ENCODE data around the gene CARD10. TPM values are rescaled to one million over a fixed set of nuclear protein-coding genes. Genes with fewer than 3 reads are reported as not detected.

Gene CARD10
- total and polyA plus RNA-seq, 4 donors = 6.8 to 16.3 (median 10.2) TPM

GRCh38 chr22:37460684-37461083 lies 58.5 kb downstream of the CARD10 start:
- Histone ChIP-seq H3K9ac (ENCODE audit: insufficient read depth in 1 of 2, low read length in 2 of 2) (no peak overlapping the region), H3K4me1 (ENCODE audit: control insufficient read depth in 5 of 5, insufficient read depth in 5 of 5, low read length in 5 of 5) (peaks cover 0 to 1% (median 0%) of the 10 kb centered on the region in 5 donors), H3K27ac (ENCODE audit: low read depth in 1 of 2, low read length in 1 of 2) (no peak overlapping the region), H3K36me3 (ENCODE audit: control insufficient read depth in 4 of 4, insufficient read depth in 4 of 4, low read length in 4 of 4) (no peaks in the 10 kb centered on the region), H3K27me3 (ENCODE audit: control insufficient read depth in 3 of 3, insufficient read depth in 3 of 3, low read length in 2 of 3) (peaks cover 0 to 6% (median 0%) of the 10 kb centered on the region in 3 donors), H3K4me3 (no peak overlapping the region), H3K9me3 (ENCODE audit: control insufficient read depth in 4 of 4, insufficient read depth in 3 of 4, low read length in 3 of 4) (no peaks in the 10 kb centered on the region)
- DNase-seq (no peak), ATAC-seq (ENCODE audit: insufficient read depth, low FRiP score) (no peak)
- WGBS, 2 donors = 90 to 98% methylated on average over 3 of the region's 3 CpGs
- TF ChIP-seq, protein P1, sequence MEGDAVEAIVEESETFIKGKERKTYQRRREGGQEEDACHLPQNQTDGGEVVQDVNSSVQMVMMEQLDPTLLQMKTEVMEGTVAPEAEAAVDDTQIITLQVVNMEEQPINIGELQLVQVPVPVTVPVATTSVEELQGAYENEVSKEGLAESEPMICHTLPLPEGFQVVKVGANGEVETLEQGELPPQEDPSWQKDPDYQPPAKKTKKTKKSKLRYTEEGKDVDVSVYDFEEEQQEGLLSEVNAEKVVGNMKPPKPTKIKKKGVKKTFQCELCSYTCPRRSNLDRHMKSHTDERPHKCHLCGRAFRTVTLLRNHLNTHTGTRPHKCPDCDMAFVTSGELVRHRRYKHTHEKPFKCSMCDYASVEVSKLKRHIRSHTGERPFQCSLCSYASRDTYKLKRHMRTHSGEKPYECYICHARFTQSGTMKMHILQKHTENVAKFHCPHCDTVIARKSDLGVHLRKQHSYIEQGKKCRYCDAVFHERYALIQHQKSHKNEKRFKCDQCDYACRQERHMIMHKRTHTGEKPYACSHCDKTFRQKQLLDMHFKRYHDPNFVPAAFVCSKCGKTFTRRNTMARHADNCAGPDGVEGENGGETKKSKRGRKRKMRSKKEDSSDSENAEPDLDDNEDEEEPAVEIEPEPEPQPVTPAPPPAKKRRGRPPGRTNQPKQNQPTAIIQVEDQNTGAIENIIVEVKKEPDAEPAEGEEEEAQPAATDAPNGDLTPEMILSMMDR (IDR thresholded peaks at IDR 0.05; ENCODE audit: control extremely low read depth, extremely low read depth) = no peak

- ATAC-seq (ENCODE audit: insufficient read depth, low FRiP score) (no peak), DNase-seq (no peak)
- peaks cover 0 to 6% (median 0%) of the 10 kb centered on the region in 3 donors for H3K27me3 ChIP-seq (ENCODE audit: control insufficient read depth in 3 of 3, insufficient read depth in 3 of 3, low read length in 2 of 3)
- H3K9ac ChIP-seq (ENCODE audit: insufficient read depth in 1 of 2, low read length in 2 of 2) = no peak overlapping the region
- H3K27ac ChIP-seq (ENCODE audit: low read depth in 1 of 2, low read length in 1 of 2) = no peak overlapping the region
- 71 to 82% methylated on average over 9 of the region's 9 CpGs for WGBS, 2 donors
- no peak overlapping the region for H3K4me3 ChIP-seq
- no peaks in the 10 kb centered on the region for H3K9me3 ChIP-seq (ENCODE audit: control insufficient read depth in 4 of 4, insufficient read depth in 3 of 4, low read length in 3 of 4)
- H3K36me3 ChIP-seq (ENCODE audit: control insufficient read depth in 4 of 4, insufficient read depth in 4 of 4, low read length in 4 of 4) = no peaks in the 10 kb centered on the region
- H3K4me1 ChIP-seq (ENCODE audit: control insufficient read depth in 5 of 5, insufficient read depth in 5 of 5, low read length in 5 of 5) = peaks cover 0 to 6% (median 0%) of the 10 kb centered on the region in 5 donors
- TF ChIP-seq, protein P1 (IDR thresholded peaks at IDR 0.05; ENCODE audit: control extremely low read depth, extremely low read depth) = no peak
Measured at GRCh38 chr22:37459206-37459605, 60.0 kb downstream of the CARD10 start.

DNA sequence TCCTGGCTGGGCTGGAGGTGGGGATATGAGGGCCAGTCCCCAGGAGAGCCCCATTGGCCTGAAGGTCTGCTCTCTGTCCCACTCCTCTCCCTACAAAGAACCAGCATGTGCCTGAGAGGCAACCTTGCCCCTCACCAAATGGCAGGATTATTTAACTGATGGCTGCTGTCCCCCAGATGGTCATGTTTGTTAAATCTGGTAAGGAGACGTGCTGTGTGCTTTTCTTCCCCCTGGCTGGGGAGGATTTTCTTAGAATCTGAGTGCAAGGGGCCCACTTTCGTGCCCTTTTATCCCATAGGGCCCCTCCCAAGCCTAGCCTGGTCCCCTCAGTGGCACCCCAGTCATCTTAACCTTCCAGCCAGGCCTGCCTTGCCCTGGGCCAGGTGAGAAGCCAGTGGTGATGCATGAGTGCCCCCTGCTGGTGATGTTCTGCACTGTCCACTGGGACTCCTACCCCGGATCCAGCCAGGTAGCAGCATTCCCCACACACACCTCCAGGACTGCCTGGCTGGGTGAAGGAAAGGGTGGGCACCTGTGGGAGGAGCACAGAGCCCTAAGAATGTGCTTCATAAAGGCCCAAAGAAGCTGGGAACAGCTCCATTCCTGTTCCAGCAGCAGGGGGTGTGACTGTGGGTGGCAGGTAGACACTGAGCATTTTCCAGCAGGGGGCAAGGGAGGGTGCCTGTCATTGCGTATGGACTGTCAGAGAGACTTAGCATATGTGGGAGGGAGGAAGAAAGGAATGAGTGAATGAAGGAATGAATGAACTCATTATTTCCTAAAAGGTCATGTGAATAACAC lies 61.9 kb downstream of the CARD10 start:
- WGBS, 2 donors = 47 to 50% methylated on average over 4 of the region's 4 CpGs
- peaks cover 0 to 6% (median 0%) of the 10 kb centered on the region in 3 donors for H3K27me3 ChIP-seq (ENCODE audit: control insufficient read depth in 3 of 3, insufficient read depth in 3 of 3, low read length in 2 of 3)
- DNase-seq (peak; percentile 43 to 74 (median 50)), ATAC-seq (ENCODE audit: insufficient read depth, low FRiP score) (peak; percentile 45)
- H3K4me1 ChIP-seq (ENCODE audit: control insufficient read depth in 5 of 5, insufficient read depth in 5 of 5, low read length in 5 of 5) = peaks cover 0 to 6% (median 0%) of the 10 kb centered on the region in 5 donors
- H3K9me3 ChIP-seq (ENCODE audit: control insufficient read depth in 4 of 4, insufficient read depth in 3 of 4, low read length in 3 of 4) = no peaks in the 10 kb centered on the region
- H3K9ac ChIP-seq (ENCODE audit: insufficient read depth in 1 of 2, low read length in 2 of 2) = no peak overlapping the region
- TF ChIP-seq, protein P1 (IDR thresholded peaks at IDR 0.05; ENCODE audit: control extremely low read depth, extremely low read depth) = peak; percentile 77
- no peaks in the 10 kb centered on the region for H3K36me3 ChIP-seq (ENCODE audit: control insufficient read depth in 4 of 4, insufficient read depth in 4 of 4, low read length in 4 of 4)
- no peak overlapping the region for H3K27ac ChIP-seq (ENCODE audit: low read depth in 1 of 2, low read length in 1 of 2)
- H3K4me3 ChIP-seq = no peak overlapping the region

Data from lung (tissue), 12 donors.